GM21528 (cell line): ENCODE results near the gene SIX3.

ENCODE experiments used
- ATAC-seq: cut with Tn5 transposase; IDR thresholded peaks from one replicate; pipeline ENCODE4 v1.9.1; 2021; ENCODE audit warnings: mild to moderate bottlenecking, moderate library complexity; ENCODE audit not compliant: unreplicated experiment, low FRiP score

SIX3 gene

GRCh38 chr2:44980751-44981713 is 39.5 kb downstream of the SIX3 start:
- no peak for ATAC-seq

DNA sequence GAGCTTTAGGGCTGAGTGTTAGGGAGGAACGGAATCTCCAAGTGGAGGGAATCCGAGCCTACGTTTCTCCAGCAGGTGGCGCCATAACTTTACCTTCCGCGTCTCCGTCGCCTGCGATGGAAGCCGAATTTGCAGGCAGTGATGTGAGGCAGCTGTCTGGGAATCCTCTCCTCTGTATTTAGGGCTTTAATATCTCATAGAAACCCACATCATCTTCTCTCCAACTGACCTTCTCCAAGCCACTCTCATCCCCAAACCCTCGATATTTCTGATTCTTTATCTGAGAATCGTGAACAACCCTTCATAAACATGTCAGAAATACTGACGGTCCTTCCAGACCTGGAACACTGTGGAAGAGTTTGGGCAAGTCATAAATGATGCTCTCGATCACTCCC is 40.2 kb downstream of the SIX3 start:
- ATAC-seq: no peak

DNA sequence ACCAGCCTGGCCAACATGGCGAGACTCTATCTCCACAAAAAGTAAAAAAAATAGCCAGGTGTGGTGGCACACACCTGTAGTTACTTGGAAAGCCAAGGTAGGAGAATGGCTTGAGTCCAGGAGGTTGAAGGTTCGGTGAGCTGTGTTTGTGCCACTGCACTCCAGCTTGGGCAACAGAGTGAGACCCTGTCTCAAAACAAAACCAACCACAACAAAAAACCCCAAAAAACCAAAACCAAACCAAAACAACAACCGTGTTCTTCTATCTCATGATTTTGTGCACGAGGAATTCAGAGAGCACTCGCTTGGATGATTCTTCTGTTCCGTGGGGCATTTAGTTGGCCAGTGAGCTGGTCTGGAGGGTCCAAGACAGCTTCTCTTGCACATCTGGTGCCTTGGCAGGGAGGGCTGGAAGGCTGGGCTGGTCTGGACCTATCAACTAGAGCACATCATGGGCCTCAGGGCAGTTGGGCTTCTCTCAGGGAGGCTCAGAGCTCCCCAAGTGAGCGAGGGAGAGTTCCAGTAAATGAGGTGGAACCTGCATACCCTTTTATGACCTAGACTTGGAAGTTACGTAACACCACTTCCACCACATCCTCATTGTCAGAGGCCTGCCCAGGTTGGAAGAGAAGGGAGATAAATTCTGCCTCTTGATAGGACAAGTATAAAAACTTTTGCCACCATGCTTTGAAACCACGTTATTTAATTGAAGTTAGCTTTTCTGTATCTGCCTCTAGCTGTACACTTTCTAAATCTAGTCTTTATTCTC is 42.5 kb downstream of the SIX3 start:
- ATAC-seq: no peak

DNA sequence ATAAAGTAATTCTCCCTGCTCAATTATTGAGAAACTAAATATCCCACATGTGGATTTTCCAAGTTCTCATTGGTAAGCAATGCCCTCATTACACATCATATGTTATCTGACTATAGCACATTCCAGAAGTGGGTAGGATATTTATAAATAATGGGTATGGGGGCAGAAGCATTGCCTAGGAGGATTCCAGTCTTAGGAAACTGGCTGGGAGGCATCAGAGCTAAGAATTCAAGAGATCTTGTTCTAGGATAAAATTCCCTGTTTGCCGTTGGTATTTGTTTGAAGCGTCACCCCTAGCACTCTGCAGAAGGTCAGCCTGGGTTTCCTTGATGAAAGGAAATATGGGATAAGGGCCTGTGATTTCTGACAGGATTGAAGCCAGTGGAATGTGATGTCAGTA is 47.7 kb downstream of the SIX3 start:
- no peak for ATAC-seq

DNA sequence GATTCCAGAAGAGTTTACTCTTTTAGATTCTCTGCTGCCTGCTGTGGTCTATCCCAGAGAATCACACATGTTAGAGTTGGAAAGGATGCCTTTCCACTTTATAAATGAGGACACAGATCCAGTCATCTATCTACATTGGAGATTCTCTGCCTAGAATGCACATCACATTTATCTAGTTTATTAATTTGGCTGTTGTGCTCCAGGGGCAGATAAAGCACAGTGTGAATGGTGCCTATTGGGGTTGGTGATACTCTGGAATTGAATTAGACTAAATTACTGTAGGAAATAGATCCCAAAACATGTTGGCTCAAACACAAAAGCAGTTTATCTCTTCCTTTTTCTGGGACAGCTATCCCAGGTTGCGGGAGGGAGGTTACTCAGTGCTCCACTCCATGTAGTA is 52.9 kb downstream of the SIX3 start:
- no peak for ATAC-seq
